COLO829 (cell line): Measurements from ENCODE around the gene CD53.

Experiments used
- DNase-seq: peaks from one replicate; pipeline ENCODE4 v3.0.0; 2012; ENCODE audit warnings: low spot score

The CD53 gene

DNA sequence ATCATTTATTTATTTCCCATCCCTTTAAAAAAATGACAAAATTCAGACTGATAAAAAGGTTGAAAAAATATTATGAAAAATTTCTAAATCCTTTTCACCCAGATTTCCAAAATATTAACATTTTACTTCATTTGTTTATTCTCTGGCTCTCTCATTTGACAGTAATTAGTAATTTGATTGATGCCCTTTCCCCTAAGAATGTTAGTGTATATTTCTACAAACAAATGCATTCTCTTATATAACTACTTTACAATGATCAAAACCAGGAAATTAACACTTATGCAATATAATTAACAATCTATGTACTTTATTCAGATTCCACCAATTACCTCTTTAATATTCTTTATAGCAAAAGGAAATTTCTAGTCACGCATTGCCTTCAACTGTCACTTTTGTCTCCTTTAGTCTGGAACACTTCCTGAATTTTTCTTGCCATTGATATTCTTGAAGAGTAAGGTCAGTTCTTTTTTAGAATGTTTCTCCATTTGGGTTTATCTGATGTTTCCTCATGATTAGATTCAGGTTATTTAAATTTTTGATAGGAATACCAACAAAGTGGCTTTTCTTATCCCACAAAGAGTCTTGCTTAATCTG is 3.9 kb downstream of the CD53 start:
- no peak for DNase-seq

DNA sequence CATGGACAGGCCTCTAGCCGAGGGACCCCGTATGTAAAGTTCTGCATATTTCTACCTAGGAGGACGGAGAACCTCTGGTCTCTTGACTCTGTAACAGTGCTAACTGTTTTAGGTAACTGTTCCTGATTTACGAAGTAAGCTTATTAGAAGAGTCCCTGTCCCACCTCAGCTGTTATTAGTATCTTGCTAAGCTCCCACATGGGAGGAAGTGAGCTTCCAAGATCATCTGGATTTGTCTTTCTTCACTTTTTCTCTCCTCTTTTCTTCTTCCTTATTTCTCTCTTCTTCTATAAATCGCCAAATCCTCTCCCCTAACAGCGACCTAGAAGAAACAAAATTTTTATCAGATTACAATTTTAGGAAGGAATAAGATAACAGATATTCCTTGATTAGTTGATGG is 4.4 kb downstream of the CD53 start:
- DNase-seq: no peak

DNA sequence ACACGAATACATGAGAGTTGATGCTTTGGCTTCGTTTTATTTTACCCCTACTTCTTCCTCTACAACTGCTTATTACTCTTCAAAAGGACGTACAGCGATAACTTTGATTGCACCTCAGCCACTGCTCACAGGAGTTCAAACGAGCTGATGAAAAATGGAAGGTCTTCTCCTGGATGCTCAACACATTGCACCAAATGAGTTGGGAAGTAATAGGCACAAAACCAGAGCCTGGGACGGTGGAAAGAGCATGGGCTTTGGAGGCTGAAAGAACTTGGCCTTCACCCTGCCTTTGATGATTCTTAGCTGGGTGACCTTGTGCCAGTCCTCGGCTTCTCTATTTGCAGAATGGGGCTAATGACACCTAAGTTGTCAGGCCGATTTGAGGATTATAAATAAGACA is 4.8 kb downstream of the CD53 start:
- DNase-seq: no peak

DNA sequence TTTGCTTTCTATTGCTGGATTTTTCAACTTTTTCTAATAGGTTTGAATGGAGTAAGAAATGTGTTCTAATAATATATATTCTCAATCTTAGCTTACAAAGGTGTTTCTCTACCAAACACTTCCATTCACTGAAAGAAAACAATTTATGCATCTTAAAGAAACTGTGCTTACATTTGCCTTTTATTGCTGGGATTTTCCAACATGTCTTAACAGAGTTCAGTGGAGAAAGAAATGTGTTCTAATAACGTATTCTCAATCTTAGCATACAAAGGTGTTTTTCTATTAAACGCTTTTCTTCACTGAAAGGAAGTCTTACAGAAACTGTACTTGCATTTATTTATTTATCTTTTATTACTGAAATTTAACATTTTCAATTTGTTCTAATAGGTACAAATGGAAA is 5.6 kb downstream of the CD53 start:
- DNase-seq: no peak

DNA sequence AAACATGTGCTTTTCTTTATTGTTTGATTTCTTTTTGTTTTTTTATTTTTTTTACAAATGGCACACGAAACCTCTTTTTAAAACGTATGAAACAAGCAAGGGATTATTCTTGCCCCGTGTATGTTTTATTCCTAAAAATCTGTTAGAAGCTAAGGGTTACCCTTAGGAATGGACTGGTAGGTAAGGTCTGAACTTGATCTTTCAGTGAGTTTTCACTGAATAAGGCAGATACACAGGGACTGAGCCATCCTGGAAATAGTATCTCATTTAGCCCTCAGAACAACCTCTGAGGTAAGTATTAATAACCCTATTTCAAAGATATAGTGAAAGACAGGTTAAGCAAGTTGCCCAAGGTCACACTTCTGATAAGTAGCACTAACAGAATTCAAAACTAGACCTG is 6.0 kb downstream of the CD53 start:
- no peak for DNase-seq

DNA sequence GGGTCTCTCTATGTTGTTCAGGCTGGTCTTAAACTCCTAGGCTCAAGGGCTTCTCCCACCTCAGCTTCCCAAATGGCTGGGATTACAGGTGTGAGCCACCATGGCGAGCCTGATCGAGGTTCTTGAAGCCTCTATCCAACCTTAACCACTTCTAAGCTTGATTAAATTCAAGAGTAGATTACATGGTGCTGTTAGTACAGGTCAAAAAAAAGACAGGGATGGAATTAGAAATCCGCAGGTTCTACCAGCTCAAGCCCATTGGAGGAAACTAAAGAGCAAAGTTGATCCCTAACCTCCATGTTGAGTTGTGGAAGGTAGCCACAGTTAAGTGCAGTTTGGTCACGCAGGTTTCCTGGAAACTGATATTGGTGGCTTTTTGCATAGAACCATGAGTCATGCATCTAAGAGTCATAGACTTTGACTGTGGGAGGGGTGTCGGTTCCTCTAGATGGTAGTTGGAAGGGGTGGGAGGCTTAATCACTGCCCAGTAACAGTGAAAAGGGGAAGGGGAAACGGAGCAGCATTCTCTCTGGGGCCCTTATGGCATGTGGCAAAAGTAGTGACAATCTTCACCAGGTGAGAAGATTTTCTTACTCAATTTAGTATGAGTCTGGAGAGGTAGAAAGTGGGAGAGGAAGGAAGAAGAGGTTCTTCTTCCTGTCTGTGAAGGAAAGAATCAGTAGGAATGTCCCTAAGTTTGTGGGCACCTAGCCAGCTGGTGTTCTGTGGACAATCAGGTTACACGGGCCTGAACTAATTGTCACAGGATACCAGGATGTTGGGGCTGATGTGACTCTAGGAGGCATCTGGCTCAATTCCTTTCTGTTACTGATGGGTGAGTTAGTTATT is 7.0 kb downstream of the CD53 start:
- no peak for DNase-seq

DNA sequence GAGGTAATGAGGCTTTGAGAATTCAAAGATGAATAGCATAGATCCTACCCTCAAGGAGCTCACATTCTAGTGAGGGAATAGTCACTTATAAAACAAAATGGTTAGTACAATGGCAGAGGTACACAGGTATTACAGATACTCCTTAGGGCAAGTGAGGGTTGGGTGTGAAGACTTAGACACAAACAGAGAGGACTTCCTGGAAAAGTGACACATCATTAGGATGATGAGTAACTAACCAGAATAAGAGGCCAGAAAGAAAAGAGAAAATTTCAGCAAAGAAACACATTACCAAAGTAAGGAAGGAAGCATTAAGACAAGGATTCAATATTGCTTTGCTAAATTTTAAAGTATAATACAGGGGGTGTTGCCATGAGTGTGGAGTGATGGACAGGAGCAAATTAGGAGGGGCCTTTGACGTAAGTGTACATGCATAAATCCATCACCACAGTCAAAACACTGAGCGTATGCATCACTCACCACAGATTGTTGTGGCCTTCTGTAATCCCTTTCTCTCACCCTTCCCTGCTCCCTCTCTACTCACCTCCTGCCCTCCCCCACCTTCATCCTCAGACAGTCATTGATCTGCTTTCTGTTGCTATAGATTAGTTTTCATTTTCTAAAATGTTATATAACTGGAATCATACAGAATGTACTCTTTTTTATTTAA is 7.9 kb downstream of the CD53 start:
- DNase-seq: no peak

DNA sequence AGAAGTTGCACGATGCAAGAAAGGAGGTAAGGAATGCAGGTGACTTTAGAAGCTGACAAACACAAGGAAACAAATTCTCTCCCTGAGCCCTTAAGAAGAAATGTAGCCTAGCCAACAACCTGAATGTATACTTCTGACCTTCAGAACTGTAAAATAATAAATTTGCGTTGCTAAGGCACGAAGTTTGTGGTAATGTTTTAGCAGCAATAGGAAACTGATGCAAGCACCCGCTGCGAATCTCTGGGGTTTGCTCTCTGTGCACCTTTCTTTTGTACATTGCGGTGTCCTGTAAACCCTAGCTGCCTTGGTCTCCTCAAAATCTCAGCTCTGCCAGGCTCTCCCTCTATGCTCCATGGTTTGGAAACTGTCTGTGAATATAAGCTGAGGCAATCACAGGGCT is 15.1 kb downstream of the CD53 start:
- no peak for DNase-seq

DNA sequence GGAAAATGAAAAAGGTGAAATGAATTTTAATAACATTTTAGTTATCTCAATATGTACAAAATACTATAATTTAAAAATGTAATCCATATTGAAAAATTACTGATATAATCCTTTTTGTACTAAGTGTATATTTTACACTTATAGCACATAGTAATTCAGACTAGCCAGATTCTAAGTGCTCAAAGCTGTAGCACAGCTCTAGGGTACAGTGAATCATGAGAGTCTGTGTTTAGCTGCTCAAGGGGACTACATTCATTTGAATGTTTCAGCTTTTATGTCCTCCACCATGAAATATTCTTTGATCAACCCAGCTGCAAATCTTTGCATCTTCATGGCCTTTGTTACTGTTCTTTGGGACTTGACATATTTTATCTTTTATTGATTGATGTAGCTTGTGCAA is 15.7 kb downstream of the CD53 start:
- no peak for DNase-seq

DNA sequence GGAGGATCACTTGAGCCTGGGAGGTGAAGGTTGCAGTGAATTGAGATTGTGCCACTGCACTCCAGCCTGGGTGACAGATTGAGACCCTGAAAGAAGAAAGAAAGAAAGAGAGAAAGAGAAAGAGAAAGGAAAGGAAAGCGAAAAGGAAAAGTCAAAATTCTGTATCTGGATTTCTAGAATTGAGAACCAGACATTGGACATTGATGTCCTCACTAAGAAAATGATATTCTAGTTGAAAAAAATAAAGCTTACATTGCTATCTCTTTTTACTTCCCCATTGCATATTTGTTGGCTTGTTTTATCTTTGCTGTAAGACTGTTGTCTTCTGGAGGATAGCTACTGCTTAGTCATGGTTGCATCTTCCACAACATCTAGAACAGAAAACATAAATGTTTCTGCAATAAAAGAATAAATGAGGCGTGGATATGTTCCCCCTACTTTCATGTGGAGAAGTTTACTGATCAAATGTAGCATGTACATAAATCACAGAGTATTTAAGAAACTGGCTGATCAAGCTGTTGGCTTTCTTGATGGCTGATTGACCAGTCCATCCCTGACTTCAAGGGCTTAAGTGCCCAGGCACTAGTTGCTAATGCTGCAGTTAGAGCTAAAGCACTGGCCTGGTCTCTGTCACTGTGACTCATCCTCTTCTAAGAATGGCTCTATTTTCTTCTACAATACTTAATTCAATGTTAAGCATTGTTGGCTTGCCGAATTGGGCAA is 17.7 kb downstream of the CD53 start:
- DNase-seq: peak; percentile 11

DNA sequence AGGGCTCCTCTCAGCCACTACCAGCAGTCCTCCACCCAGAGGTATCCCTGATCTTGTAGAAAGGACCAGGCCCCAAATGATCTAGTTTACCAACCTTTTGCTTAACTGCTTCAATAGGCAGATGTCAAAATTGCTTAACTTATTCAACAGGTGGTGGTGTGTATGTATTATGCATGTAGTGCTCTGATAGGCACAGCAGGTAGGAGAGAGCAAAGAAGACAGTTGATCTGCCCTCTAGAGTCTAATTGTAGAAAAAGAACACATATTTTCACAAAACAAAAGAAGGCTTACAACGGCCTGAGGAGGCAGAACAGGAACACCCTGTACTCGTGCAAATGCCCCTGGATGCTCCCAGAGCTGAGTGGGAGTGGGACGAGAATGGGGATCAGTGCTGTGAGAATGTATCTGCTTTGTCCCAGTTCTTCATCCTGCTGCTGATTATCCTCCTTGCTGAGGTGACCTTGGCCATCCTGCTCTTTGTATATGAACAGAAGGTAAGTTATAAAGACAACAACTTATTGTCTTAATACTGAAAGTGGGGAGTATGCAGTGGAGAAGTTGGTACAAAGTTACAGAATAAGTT is 21.1 kb downstream of the CD53 start:
- DNase-seq: no peak

DNA sequence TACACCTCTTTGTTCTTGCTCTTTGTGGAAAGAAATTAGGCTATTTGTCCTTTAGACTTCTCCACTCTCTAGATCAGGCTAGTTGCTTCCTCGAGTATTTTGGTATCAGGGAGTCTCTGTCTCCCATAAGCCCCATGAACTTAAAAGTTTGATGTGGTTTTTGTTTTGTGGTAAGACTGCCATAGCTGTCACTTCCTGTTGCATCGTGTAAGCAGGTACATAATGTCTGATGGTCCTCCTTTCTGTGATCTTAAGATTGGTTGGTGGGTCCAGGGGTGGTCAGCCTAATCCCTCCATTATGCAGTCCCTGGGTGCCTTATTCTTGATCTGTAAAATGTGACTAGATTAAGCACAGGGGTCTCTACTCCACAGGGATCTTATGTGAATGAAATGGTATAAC is 23.1 kb downstream of the CD53 start:
- no peak for DNase-seq

DNA sequence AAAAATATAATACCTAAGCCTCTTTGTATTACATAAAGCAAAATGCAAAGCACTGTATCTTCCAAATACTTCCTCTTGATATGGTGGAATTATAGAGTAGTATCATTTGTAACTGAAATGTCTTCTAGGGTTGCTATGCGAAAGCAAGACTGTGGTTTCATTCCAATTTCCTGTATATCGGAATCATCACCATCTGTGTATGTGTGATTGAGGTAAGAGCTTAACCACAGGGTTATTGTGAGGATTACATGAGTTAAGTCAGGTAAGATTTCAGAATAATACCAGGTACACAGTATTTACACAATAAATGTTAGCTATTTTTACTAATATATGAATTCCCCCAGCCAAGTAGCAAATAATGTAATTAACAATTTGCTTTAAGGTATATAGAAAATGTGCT is 24.7 kb downstream of the CD53 start:
- DNase-seq: no peak

DNA sequence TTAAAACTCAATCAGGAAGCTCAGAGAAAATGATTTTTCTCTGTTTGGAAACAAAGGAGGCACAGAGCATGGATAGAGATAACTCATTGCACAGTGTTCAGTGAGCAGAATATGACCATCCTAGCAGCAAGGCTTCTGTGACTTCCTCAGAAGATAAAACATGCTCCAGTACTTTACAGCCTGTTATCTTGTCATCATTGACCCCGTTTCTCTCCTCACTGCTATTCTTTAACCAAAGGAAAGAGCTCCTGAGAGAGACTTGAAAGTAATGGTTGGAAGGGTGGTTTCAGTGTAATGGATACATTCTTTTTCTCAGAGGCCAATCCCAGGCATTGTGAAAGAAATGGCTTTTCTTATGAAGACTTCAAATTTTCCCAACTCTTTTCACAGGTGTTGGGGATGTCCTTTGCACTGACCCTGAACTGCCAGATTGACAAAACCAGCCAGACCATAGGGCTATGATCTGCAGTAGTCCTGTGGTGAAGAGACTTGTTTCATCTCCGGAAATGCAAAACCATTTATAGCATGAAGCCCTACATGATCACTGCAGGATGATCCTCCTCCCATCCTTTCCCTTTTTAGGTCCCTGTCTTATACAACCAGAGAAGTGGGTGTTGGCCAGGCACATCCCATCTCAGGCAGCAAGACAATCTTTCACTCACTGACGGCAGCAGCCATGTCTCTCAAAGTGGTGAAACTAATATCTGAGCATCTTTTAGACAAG is 25.9 kb downstream of the CD53 start:
- DNase-seq: no peak

DNA sequence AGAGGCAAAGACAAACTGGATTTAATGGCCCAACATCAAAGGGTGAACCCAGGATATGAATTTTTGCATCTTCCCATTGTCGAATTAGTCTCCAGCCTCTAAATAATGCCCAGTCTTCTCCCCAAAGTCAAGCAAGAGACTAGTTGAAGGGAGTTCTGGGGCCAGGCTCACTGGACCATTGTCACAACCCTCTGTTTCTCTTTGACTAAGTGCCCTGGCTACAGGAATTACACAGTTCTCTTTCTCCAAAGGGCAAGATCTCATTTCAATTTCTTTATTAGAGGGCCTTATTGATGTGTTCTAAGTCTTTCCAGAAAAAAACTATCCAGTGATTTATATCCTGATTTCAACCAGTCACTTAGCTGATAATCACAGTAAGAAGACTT is 26.5 kb downstream of the CD53 start:
- DNase-seq: no peak

DNA sequence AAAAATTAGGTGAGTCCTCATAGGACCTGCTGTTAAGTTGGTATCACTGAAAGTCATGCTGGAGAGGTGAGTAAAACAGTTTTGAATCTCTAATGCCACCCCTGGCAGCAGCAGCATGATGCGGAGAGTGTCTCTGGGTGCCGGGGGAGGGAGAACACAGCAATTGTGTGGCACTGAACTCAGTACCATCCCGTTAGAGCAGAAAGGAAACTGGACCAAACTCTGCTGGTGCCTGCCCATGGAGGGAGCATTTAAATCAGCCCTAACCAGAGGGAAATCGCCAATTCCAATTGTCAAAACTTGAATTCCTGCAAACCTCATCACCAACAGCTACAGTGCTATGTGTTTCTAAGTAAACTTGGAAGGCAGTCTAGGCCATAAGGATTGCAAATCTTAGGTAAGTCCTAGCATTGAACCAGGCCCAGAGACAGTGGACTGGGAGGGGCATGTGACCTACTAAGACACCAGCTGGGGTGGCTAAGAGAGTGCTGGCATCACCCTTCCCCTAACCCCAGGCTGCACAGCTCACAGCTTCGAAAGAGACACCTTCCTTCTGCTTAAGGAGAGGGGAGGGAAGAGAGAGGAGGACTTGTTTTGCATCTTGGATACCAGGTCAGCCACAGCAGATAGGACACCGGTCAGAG is 30.0 kb downstream of the CD53 start:
- no peak for DNase-seq

DNA sequence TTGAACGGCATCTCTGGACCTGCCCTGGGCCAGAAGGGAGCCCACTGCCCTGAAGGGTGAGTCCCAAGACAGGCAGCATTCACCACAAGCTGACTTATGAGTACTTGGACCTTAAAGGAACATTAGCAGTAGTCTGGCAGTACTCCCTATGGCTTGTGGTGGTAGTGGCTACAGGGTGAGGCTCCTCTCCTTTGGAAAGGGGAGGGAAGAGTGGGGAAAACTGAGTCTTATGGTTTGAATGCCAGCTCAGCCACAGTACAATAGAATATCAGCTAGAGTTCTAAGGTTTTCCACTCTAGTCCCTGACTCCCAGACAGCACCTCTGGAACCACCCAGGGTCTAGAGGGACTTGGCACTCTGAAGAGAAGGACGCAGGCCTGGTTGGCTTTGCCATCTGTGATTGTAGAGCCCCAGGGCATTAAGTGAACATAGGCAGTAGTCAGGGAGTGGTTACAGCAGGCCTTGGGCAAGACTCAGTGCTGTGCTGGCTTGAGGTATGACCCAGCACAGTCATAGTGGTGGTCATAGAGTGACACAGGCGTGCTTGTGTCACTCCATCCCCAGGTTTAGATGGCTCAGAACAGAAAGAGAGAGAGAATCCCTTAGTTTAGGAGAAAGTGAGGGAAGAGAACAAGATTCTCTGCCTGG is 31.0 kb downstream of the CD53 start:
- no peak for DNase-seq

DNA sequence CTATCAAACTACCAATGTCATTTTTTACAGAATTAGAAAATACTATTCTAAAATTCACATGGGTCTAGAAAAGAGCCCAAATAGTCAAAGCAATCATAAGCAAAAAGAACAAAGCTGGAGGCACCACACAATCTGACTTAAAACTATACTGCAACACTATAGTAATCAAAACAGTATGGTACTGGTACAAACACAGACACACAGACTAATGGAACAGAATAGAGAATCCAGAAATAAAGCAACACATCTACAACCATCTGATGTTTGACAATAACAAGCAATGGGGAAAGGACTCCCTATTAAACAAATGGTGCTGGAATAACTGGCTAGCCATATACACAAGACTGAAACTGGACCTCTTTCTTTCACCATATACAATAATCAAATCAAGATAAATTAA is 39.8 kb downstream of the CD53 start:
- no peak for DNase-seq

DNA sequence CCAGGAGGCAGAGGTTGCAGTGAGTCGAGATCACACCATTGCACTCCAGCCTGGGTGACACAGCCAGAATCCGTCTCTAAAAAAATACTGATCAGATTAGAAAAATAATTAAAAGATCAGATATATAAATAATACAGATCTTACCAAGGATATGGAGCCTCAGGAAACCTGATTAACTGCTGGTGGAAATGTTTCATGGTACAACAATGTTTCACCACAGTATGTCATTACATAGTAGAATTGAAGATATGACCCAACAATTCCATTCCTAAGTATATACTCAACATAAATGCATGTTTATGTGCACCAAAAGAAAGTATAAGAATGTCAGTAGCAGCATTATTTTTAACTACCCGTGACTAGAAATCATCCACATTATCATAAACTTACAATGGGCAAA is 41.7 kb downstream of the CD53 start:
- no peak for DNase-seq

DNA sequence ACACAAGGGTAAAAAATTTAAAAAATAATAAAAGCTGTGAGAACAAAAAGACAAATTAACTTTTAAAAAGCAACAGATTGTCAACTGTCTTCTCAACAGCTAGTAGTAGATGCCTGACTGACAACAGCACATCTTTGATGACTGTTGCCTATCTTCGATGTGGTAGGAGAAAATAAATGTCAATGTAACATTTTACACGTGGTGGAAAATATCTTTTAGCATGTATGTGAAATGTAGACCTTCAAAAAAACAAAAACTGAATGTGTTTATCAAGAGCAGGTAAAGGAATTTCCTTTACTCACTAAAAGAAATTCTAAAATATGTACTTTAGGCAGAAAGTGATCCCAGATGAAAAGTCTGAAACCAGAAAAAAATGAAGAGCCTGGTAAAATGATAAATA is 42.9 kb downstream of the CD53 start:
- DNase-seq: no peak

DNA sequence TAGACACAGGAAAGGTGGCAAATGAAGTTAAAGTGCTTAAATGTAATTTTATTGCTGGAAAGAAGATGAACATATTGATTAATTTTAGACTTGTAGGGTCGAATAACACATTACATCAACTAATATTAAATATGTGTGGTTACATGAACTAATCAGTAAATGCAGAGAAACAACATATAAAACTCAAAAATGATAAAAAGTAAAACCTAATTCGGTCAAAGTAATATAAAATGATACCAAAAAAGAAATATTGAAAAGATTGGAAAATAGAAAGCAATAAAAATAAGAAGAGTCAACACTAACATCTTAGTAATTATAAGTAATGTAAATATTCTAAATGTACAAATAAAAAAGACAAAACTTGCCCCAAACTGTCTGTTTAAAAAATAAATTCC is 43.3 kb downstream of the CD53 start:
- no peak for DNase-seq
